ENCODE measurements around the gene ZSCAN21. TPM values are rescaled to one million over a fixed set of nuclear protein-coding genes. Genes with fewer than 3 reads are reported as not detected.

ZSCAN21 gene
- total RNA-seq, 2 experiments from 2014 or later, result 2.0 to 2.7 TPM

- no peak for DNase-seq
- ChIA-PET POLR2A (interaction anchor here (0.7 to 3.7 kb wide), 7 partner anchors 8 to 88 kb away, joined by 3 to 46 read pairs (median 3); partner anchors contain the start of genes AP4M1, MBLAC1 and MCM7), CTCF (interaction anchor here (1.3 to 1.6 kb wide), 2 partner anchors 9 to 41 kb away, joined by 3 to 5 read pairs; no protein-coding TSS in a partner anchor)
- Mint-ChIP-seq H3K36me3 (ENCODE audit: low read depth) (peaks cover 53% of the 10 kb centered on the region), H3K9me3 (no peaks in the 10 kb centered on the region), H3K27ac (peak overlapping the region; percentile 91), H3K27me3 (no peaks in the 10 kb centered on the region), H3K4me1 (ENCODE audit: low read depth) (peaks cover 25% of the 10 kb centered on the region), H3K4me3 (peak overlapping the region; percentile 90)
- intact Hi-C loops (cut with DNase I, micrococcal nuclease), result loop anchor here (1.0 to 10.0 kb wide), 3 partner anchors 11 to 945 kb away; partner anchors contain the start of genes SMURF1 (in 1 of the 2) and TRIM4 (in 1 of the 2)
- Histone ChIP-seq H3K4me1 (ENCODE audit: insufficient read depth, low read length) (peaks cover 24% of the 10 kb centered on the region), H3K4me3 (ENCODE audit: low read length) (peak overlapping the region; percentile 92), H3K9me3 (ENCODE audit: control insufficient read depth in 1 of 2, insufficient read depth in 1 of 2, low read length in 2 of 2) (no peaks in the 10 kb centered on the region), H3K27ac (ENCODE audit: low read depth in 1 of 2, low read length in 2 of 2) (peak overlapping the region; percentile 83 to 86), H3K27me3 (ENCODE audit: control insufficient read depth in 1 of 2, insufficient read depth in 2 of 2, low read length in 2 of 2) (no peaks in the 10 kb centered on the region), H3K36me3 (ENCODE audit: insufficient read depth, low read length) (peaks cover 44% of the 10 kb centered on the region)
- no peak for ATAC-seq (ENCODE audit: poor library complexity)
- no peak for TF ChIP-seq CTCF (IDR thresholded peaks at IDR 0.05)
Measured at GRCh38 chr7:100089458-100090196, 40.1 kb downstream of the ZSCAN21 start.

GRCh38 chr7:100090527-100091410 is 41.2 kb downstream of the ZSCAN21 start:
- H3K27ac Mint-ChIP-seq, result peak overlapping the region; percentile 91
- TF ChIP-seq CTCF (IDR thresholded peaks at IDR 0.05), result no peak
- H3K36me3 Mint-ChIP-seq (ENCODE audit: low read depth), result peaks cover 64% of the 10 kb centered on the region
- peaks cover 56% of the 10 kb centered on the region for H3K36me3 ChIP-seq (ENCODE audit: insufficient read depth, low read length)
- no peaks in the 10 kb centered on the region for H3K27me3 Mint-ChIP-seq
- H3K4me1 ChIP-seq (ENCODE audit: insufficient read depth, low read length), result peaks cover 24% of the 10 kb centered on the region
- H3K9me3 Mint-ChIP-seq, result no peaks in the 10 kb centered on the region
- H3K27ac ChIP-seq (ENCODE audit: low read depth in 1 of 2, low read length in 2 of 2), result no peak overlapping the region
- CTCF ChIA-PET, result interaction anchor here (1.3 to 1.6 kb wide), 2 partner anchors 10 to 40 kb away, joined by 3 to 5 read pairs; no protein-coding TSS in a partner anchor
- ATAC-seq (ENCODE audit: poor library complexity), result no peak
- peak overlapping the region; percentile 90 for H3K4me3 Mint-ChIP-seq
- no peaks in the 10 kb centered on the region for H3K9me3 ChIP-seq (ENCODE audit: control insufficient read depth in 1 of 2, insufficient read depth in 1 of 2, low read length in 2 of 2)
- H3K27me3 ChIP-seq (ENCODE audit: control insufficient read depth in 1 of 2, insufficient read depth in 2 of 2, low read length in 2 of 2), result no peaks in the 10 kb centered on the region
- no peak for DNase-seq
- no peak overlapping the region for H3K4me3 ChIP-seq (ENCODE audit: low read length)
- POLR2A ChIA-PET, result interaction anchor here (1.1 to 3.7 kb wide), 2 partner anchors 10 to 36 kb away, joined by 3 to 46 read pairs; partner anchors contain the start of genes AP4M1, MBLAC1 and MCM7
- intact Hi-C loops (cut with DNase I, micrococcal nuclease), result no loop called here
- H3K4me1 Mint-ChIP-seq (ENCODE audit: low read depth), result peaks cover 25% of the 10 kb centered on the region

All from CD4-positive, alpha-beta T cell (primary cell).